IMR-90 (cell line): ENCODE results near the gene PKNOX1. TPM values are rescaled to one million over a fixed set of nuclear protein-coding genes. Genes with fewer than 3 reads are reported as not detected.
"Not testable (repeated sequence)": the region's sequence is repeated elsewhere in the genome, so short reads cannot be mapped to it uniquely, and the experiment has no call there.

Experiments used
- ATAC-seq: fragments of 200-7000 bp; cut with Tn5 transposase; 2 replicates; pipeline ENCODE4 v1.9.1; 2020; ENCODE audit warnings: low read depth, mild to moderate bottlenecking, moderate library complexity
- BruUV-seq: library from RNA; stranded (reverse); fragments of 400-500 nt; replicated peaks from 2 replicates; lab custom pipeline; 2021; lab: Mats Ljungman, UMichigan
- CTCF ChIA-PET: fragments of 300-600 bp; formaldehyde crosslinking; extraction: SDS; loops from one replicate; lab custom pipeline; 2021; ENCODE audit warnings: antibody characterized with exemption; lab: Yijun Ruan, JAX
- POLR2A ChIA-PET: fragments of 300-600 bp; sonication (Branson Sonifier 250); formaldehyde crosslinking; loops from one replicate; lab custom pipeline; 2022; ENCODE audit warnings: antibody characterized with exemption; ENCODE audit not compliant: unreplicated experiment; lab: Charles Lee
- DNase-seq: peaks from one replicate; pipeline ENCODE4 v3.0.0; 2013
- H2AFZ ChIP-seq: replicated peaks from 2 replicates; pipeline ENCODE3; 2013; ENCODE audit warnings: low read length, mild to moderate bottlenecking; ENCODE audit not compliant: poor library complexity
- H2AK5ac ChIP-seq: 2 replicates; pipeline ENCODE4 v1.6.1; 2013; ENCODE audit warnings: low read depth, low read length, inconsistent platforms
- H2AK9ac ChIP-seq: replicated peaks from 2 replicates; pipeline ENCODE3; 2013; ENCODE audit warnings: mild to moderate bottlenecking, low read depth, low read length, moderate library complexity; ENCODE audit not compliant: poor library complexity
- H2BK120ac ChIP-seq: 2 replicates; pipeline ENCODE4 v1.6.1; 2013; ENCODE audit warnings: low read depth, low read length, inconsistent platforms
- H2BK15ac ChIP-seq: 3 replicates; pipeline ENCODE4 v1.6.1; 2013; ENCODE audit warnings: low read depth, low read length, inconsistent platforms
- H2BK20ac ChIP-seq: 2 replicates; pipeline ENCODE4 v1.6.1; 2013; ENCODE audit warnings: low read depth, mild to moderate bottlenecking, inconsistent platforms, low read length, moderate library complexity
- H2BK5ac ChIP-seq: 2 replicates; pipeline ENCODE4 v1.6.1; 2013; ENCODE audit warnings: mild to moderate bottlenecking, low read depth, low read length, inconsistent platforms; ENCODE audit not compliant: poor library complexity, severe bottlenecking
- H3K14ac ChIP-seq: replicated peaks from 2 replicates; pipeline ENCODE4 v1.6.1; 2013; ENCODE audit warnings: low read depth, low read length, inconsistent platforms
- H3K18ac ChIP-seq: 2 replicates; pipeline ENCODE4 v1.6.1; 2013; ENCODE audit warnings: low read depth, low read length, control low read depth
- H3K23ac ChIP-seq: 2 replicates; pipeline ENCODE4 v1.6.1; 2013; ENCODE audit warnings: low read depth, low read length, inconsistent platforms
- H3K27ac ChIP-seq: 2 replicates; pipeline ENCODE4 v1.5.1; 2013; ENCODE audit warnings: mild to moderate bottlenecking, control low read depth, low read length; ENCODE audit not compliant: insufficient read depth
- H3K27me3 ChIP-seq: 2 replicates; pipeline ENCODE4 v1.6.1; 2013; ENCODE audit warnings: low read length; ENCODE audit not compliant: control insufficient read depth, insufficient read depth
- H3K36me3 ChIP-seq: 2 replicates; pipeline ENCODE4 v1.6.1; 2013; ENCODE audit warnings: low read length, mixed read lengths; ENCODE audit not compliant: control insufficient read depth, insufficient read depth
- H3K4ac ChIP-seq: 2 replicates; pipeline ENCODE4 v1.6.1; 2013; ENCODE audit warnings: low read depth, low read length, inconsistent platforms
- H3K4me1 ChIP-seq: 2 replicates; pipeline ENCODE4 v1.6.1; 2013; ENCODE audit warnings: low read length, mixed read lengths; ENCODE audit not compliant: control insufficient read depth, insufficient read depth
- H3K4me2 ChIP-seq: 2 replicates; pipeline ENCODE4 v1.6.1; 2013; ENCODE audit warnings: low read depth, mild to moderate bottlenecking, control low read depth, low read length, moderate library complexity
- H3K4me3 ChIP-seq: 2 replicates; pipeline ENCODE4 v1.5.1; 2013; ENCODE audit warnings: low read depth, mild to moderate bottlenecking, control low read depth, low read length, moderate library complexity; ENCODE audit not compliant: insufficient read depth
- H3K56ac ChIP-seq: 2 replicates; pipeline ENCODE4 v1.6.1; 2013; ENCODE audit warnings: low read length, inconsistent platforms; ENCODE audit not compliant: insufficient read depth; ENCODE audit errors: extremely low read depth
- H3K79me1 ChIP-seq, 2 experiments: 2 replicates each; pipeline ENCODE4 v1.6.1; 2013; ENCODE audit warnings: low read length in 2 of 2, inconsistent platforms in 1 of 2, low read depth in 1 of 2
- H3K9ac ChIP-seq: 2 replicates; pipeline ENCODE4 v1.6.1; 2013; ENCODE audit warnings: low read depth, low read length, control low read depth
- H3K9me1 ChIP-seq: 2 replicates; pipeline ENCODE4 v1.6.1; 2013; ENCODE audit warnings: low read length, inconsistent platforms; ENCODE audit not compliant: insufficient read depth
- H3K9me3 ChIP-seq: 2 replicates; pipeline ENCODE4 v1.6.1; 2013; ENCODE audit warnings: low read length; ENCODE audit not compliant: control insufficient read depth, insufficient read depth
- H4K20me1 ChIP-seq: 2 replicates; pipeline ENCODE4 v1.6.1; 2013; ENCODE audit warnings: low read length, inconsistent platforms; ENCODE audit not compliant: insufficient read depth
- H4K5ac ChIP-seq: 2 replicates; pipeline ENCODE4 v1.6.1; 2013; ENCODE audit warnings: mild to moderate bottlenecking, low read depth, low read length, control low read depth
- H4K8ac ChIP-seq, 2 experiments: 2 replicates each; pipeline ENCODE4 v1.6.1; 2013; ENCODE audit warnings: low read depth in 2 of 2, low read length in 2 of 2, control low read depth in 1 of 2, inconsistent platforms in 1 of 2
- H4K91ac ChIP-seq: 2 replicates; pipeline ENCODE4 v1.6.1; 2013; ENCODE audit warnings: low read depth, low read length, inconsistent platforms; ENCODE audit not compliant: insufficient read depth
- WGBS, 2 experiments: methylation state at CpG; one replicate each; pipeline versions ENCODE4 v1.1.5 to v1.1.7; 2013; ENCODE audit warnings: missing lambda C conversion rate in 2 of 2; ENCODE audit not compliant: insufficient read length in 1 of 2; ENCODE audit errors: extremely low coverage in 2 of 2; 5-methylcytosine and 5-hydroxymethylcytosine counted together
- dilution Hi-C: fragments of 300-500 bp; cut with HindIII; formaldehyde crosslinking; loops from one replicate; pipeline ENCODE4 v1.14.3; 2018; ENCODE audit warnings: low sequenced_read_pairs; ENCODE audit not compliant: unreplicated experiment
- in situ Hi-C: fragments of 300-500 bp; cut with MboI; formaldehyde crosslinking; loops from 3 replicates; pipeline ENCODE4 v1.14.3; 2019; ENCODE audit warnings: low sequenced_read_pairs, inconsistent platforms, mixed read lengths
- intact Hi-C: fragments of 100-400 bp; cut with micrococcal nuclease; formaldehyde crosslinking; loops from 2 replicates; pipeline ENCODE4 v1.10.0; 2022
- polyA plus RNA-seq, 3 experiments: library from polyadenylated mRNA; depleted of rRNA; stranded (reverse); fragments of >200 nt; gene quantifications; 2 replicates each; pipeline ENCODE4 v1.2.3, GENCODE V29; 2012; ENCODE audit warnings: low replicate concordance in 1 of 3
- total RNA-seq: library from RNA; depleted of rRNA; stranded (reverse); fragments of >200 nt; gene quantifications from 2 replicates; pipeline ENCODE4 v1.2.3, GENCODE V29; 2012

PKNOX1 gene
- total and polyA plus RNA-seq, 2 of the 4 experiments (the other 2 are of a cell fraction), result 35.0 to 61.0 TPM

- ATAC-seq, H2BK20ac ChIP-seq, H2AFZ ChIP-seq, H3K4ac ChIP-seq, intact Hi-C loops, H3K4me2 ChIP-seq, H3K4me3 ChIP-seq, H2AK5ac ChIP-seq, H2BK15ac ChIP-seq, H4K91ac ChIP-seq, H3K23ac ChIP-seq, H4K5ac ChIP-seq, H2AK9ac ChIP-seq, H4K20me1 ChIP-seq, H3K18ac ChIP-seq, dilution Hi-C loops, H3K9me3 ChIP-seq, H3K27me3 ChIP-seq, H2BK120ac ChIP-seq, POLR2A ChIA-PET, H3K4me1 ChIP-seq, H3K56ac ChIP-seq, DNase-seq, H3K9ac ChIP-seq, H3K27ac ChIP-seq, H2BK5ac ChIP-seq, CTCF ChIA-PET, in situ Hi-C loops, H3K36me3 ChIP-seq, H3K14ac ChIP-seq, H4K8ac ChIP-seq, H3K79me1 ChIP-seq, H3K9me1 ChIP-seq, BruUV-seq: not testable (repeated sequence)
- no CpG with 5 or more reads among the region's 12 CpGs for WGBS, 2 experiments
Observed at GRCh38 chr21:43066690-43067089, 92.3 kb downstream of the PKNOX1 start.

GRCh38 chr21:43068065-43068464, 93.7 kb downstream of the PKNOX1 start:
- intact Hi-C loops, H2AFZ ChIP-seq, H4K91ac ChIP-seq, H3K27me3 ChIP-seq, H3K9ac ChIP-seq, dilution Hi-C loops, H2BK15ac ChIP-seq, CTCF ChIA-PET, H3K36me3 ChIP-seq, H2AK5ac ChIP-seq, in situ Hi-C loops, H3K4me2 ChIP-seq, H3K14ac ChIP-seq, H2AK9ac ChIP-seq, POLR2A ChIA-PET, H4K8ac ChIP-seq, DNase-seq, H3K56ac ChIP-seq, H3K18ac ChIP-seq, BruUV-seq, H2BK20ac ChIP-seq, H2BK120ac ChIP-seq, H2BK5ac ChIP-seq, H3K4me3 ChIP-seq, H3K4me1 ChIP-seq, H3K9me1 ChIP-seq, H3K4ac ChIP-seq, H4K20me1 ChIP-seq, H3K23ac ChIP-seq, H4K5ac ChIP-seq, ATAC-seq, H3K79me1 ChIP-seq, H3K9me3 ChIP-seq, H3K27ac ChIP-seq: not testable (repeated sequence)
- WGBS, 2 experiments, result no CpG with 5 or more reads among the region's 12 CpGs
